Neural cell (in vitro differentiated cells): ENCODE measurements around the gene LAMB2.

Source experiments
- CTCF ChIP-seq: fragments of 450-650 bp; IDR thresholded peaks from 2 replicates; pipeline ENCODE4 v1.5.1; 2014; ENCODE audit warnings: antibody characterized with exemption, mild to moderate bottlenecking, moderate library complexity; ENCODE audit not compliant: poor library complexity, severe bottlenecking
- EP300 ChIP-seq: fragments of 450-650 bp; conservative IDR thresholded peaks from 2 replicates; pipeline ENCODE4 v1.6.1; 2014; ENCODE audit warnings: antibody characterized with exemption, mild to moderate bottlenecking, moderate library complexity; ENCODE audit not compliant: poor library complexity, severe bottlenecking
- EZH2 ChIP-seq: fragments of 200-600, 300-800 bp; shearing (Covaris generic), sonication (generic); IDR thresholded peaks from 2 replicates; pipeline ENCODE4 v1.6.1; 2014; ENCODE audit warnings: antibody characterized with exemption, low read length, borderline replicate concordance, mild to moderate bottlenecking; ENCODE audit not compliant: insufficient read depth, poor library complexity, severe bottlenecking
- MXI1 ChIP-seq: fragments of 450-650 bp; conservative IDR thresholded peaks from 2 replicates; pipeline ENCODE4 v1.6.1; 2014; ENCODE audit warnings: antibody characterized with exemption, mild to moderate bottlenecking; ENCODE audit not compliant: poor library complexity, severe bottlenecking
- POLR2AphosphoS5 ChIP-seq: IDR thresholded peaks from 2 replicates; pipeline ENCODE4 v1.6.1; 2012
- RAD21 ChIP-seq: fragments of 450-650 bp; conservative IDR thresholded peaks from 2 replicates; pipeline ENCODE4 v1.6.1; 2014; ENCODE audit warnings: antibody characterized with exemption, mild to moderate bottlenecking, moderate library complexity
- SMC3 ChIP-seq: fragments of 450-650 bp; conservative IDR thresholded peaks from 2 replicates; pipeline ENCODE4 v1.6.1; 2014; ENCODE audit warnings: antibody characterized with exemption, mild to moderate bottlenecking, moderate library complexity; ENCODE audit not compliant: poor library complexity
- TAF1 ChIP-seq: IDR thresholded peaks from 2 replicates; pipeline ENCODE4 v1.6.1; 2012; ENCODE audit warnings: low read depth

- TF ChIP-seq CTCF (no peak), EZH2 (no peak), MXI1 (no peak), EP300 (no peak), SMC3 (no peak), POLR2AphosphoS5 (no peak), RAD21 (no peak), TAF1 (no peak)
These were observed 37.9 kb upstream of the LAMB2 start for GRCh38 chr3:49170744-49171118.
